Endothelial cell of hepatic sinusoid (primary cell): ENCODE data around the gene ERMARD.

ENCODE experiments used
- in situ Hi-C: cut with HindIII; loops from 2 replicates; pipeline ENCODE4 v1.10.0; 2017; ENCODE audit warnings: low sequenced_read_pairs

ERMARD gene

GRCh38 chr6:169800668-169801395 is 49.4 kb downstream of the ERMARD start:
- in situ Hi-C loops, result no loop called here

GRCh38 chr6:169801396-169802160 is 50.2 kb downstream of the ERMARD start:
- in situ Hi-C loops, result no loop called here

GRCh38 chr6:169802790-169803189 is 51.4 kb downstream of the ERMARD start:
- in situ Hi-C loops, result no loop called here

GRCh38 chr6:169803271-169803811 is 51.9 kb downstream of the ERMARD start:
- in situ Hi-C loops, result no loop called here

- in situ Hi-C loops, result no loop called here
Observed at GRCh38 chr6:169803816-169804340, 52.5 kb downstream of the ERMARD start.

GRCh38 chr6:169804427-169804826 is 53.0 kb downstream of the ERMARD start:
- in situ Hi-C loops, result no loop called here

DNA sequence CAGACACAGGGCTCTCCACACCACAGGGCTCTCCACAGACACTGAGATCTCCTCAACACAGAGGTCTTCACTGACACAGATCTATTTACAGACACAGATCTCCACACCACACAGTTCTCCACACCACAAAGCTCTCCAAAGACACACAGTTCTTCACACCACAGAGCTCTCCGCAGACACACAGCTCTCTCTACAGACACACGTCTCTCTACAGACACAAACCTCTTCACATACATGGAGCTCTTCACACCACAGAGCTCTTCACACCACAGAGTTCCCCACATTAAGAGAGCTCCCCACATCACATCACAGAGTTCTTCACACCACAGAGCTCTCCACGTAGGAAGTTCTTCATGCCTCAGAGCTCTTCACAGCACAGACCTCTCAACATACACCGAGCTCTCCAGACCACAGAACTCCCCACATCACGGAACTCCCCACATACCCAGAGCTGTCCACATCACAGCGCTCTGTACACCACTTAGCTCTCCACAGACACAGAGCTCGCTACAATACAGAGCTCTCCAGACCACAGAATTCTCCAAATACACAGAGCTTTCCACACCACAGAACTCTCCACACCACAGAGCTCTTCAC is 53.9 kb downstream of the ERMARD start:
- in situ Hi-C loops, result no loop called here

DNA sequence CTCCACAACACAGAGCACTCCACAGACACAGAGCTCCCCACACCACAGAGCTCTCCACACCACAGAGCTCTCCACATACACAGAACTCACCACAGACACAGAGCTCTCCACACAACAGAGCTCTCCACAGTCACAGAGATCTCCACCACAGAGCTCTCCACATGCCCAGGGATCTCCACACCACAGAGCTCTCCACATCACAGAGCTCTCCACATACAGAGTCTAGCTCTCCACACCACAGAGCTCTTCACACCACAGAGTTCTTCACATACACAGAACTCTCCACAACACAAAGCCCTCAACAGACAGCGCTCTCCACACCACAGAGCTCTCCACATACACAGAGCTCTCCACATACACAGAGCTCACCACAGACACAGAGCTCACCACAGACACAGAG is 55.3 kb downstream of the ERMARD start:
- in situ Hi-C loops, result no loop called here

DNA sequence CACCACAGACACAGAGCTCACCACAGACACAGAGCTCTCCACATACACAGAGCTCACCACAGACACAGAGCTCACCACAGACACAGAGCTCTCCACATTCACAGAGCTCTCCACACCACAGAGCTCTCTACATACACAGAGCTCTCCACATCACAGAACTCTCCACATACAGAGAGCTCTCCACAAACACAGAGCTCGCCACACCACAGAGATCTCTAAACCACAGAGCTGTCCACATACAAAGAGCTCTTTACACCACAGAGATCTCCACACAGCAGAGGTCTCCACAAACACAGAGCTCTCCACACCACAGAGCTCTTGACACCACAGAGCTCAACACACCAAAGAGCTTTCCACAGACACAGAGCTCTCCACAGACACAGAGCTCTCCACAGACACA is 55.8 kb downstream of the ERMARD start:
- in situ Hi-C loops, result no loop called here

DNA sequence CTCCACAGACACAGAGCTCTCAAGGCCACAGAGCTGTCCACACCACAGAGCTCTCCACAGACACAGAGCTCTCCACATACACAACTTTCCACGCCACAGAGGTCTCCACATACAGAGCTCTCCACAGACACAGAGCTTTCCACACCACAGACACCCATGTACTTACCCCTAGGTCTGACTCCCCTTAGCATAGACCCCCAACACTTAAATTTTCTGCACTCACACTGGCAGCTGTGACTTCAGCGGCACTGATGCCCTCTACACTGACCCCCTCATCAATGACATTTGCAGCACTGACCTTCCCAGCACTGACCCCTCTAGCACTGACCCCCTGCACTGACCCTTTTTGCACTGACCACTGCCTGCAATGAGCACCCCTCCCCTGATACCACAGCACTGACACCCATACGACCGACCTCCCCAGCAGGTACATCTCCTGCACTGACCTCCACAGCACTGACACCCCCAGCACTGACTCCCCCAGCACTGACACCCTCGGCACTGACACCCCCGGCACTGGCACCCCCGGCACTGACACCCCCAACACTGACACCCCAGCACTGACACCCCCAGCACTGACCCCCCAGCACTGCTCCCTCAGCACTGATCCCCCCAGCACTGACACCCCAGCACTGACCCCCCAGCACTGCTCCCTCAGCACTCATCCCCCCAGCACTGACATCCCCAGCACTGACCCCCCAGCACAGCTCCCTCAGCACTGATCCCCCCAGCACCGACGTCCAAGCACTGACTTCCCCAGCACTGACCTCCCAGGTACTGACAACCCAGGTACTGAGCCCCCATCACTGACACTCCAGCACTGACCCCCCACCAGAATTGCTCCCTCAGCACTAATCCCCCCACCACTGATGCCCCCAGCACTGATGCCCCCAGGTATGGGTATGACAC is 56.5 kb downstream of the ERMARD start:
- in situ Hi-C loops, result no loop called here

- in situ Hi-C loops, result no loop called here
Observed at GRCh38 chr6:169808608-169808967, 57.2 kb downstream of the ERMARD start.

- in situ Hi-C loops, result no loop called here
Observed at GRCh38 chr6:169809386-169809785, 58.0 kb downstream of the ERMARD start.

GRCh38 chr6:169810066-169810989 is 58.9 kb downstream of the ERMARD start:
- in situ Hi-C loops, result no loop called here

- in situ Hi-C loops, result no loop called here
Observed at GRCh38 chr6:169811072-169811471, 59.6 kb downstream of the ERMARD start.

GRCh38 chr6:169811521-169812256 is 60.3 kb downstream of the ERMARD start:
- in situ Hi-C loops, result no loop called here

- in situ Hi-C loops, result no loop called here
Observed at GRCh38 chr6:169812257-169812644, 60.8 kb downstream of the ERMARD start.

GRCh38 chr6:169813969-169814368 is 62.5 kb downstream of the ERMARD start:
- in situ Hi-C loops, result no loop called here

DNA sequence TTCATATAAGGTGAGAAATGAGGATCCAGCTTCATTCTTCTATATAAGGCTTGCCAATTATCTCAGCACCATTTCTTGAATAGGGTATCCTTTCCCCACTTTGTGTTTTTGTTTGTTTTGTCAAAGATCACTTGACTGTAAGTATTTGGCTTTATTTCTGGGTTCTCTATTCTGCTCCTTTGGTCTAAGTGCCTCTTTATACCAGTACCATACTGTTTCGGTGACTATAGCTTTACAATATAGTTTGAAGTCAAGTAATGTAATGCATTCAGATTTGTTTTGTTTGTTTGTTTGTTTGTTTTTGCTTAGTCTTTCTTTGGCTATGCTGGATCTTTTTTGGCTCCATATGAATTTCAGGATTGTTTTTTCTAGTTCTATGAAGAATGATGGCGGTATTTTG is 64.6 kb downstream of the ERMARD start:
- in situ Hi-C loops, result no loop called here

GRCh38 chr6:169816975-169817374 is 65.6 kb downstream of the ERMARD start:
- in situ Hi-C loops, result no loop called here
